HG03064 (cell line): Measurements from ENCODE around the gene MALL.
"Not testable (repeated sequence)": the region's sequence is repeated elsewhere in the genome, so short reads cannot be mapped to it uniquely, and the experiment has no call there.

Source experiments
- ATAC-seq: cut with Tn5 transposase; IDR thresholded peaks from one replicate; pipeline ENCODE4 v1.9.1; 2021; ENCODE audit warnings: low read depth; ENCODE audit not compliant: unreplicated experiment

MALL gene

DNA sequence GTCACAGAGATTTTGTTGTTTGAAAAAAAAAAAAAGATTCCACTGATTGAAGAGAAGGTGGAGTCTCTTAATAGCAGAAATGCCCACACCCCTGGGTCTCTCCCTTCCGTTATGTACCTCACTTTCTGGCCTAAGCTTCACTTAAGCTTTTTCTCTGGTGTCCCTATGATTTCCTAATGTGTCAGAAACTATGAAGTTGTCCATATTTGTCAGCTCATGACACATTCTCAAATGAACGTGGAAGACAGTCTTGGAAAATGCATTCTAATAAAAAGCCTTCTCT is 5.4 kb upstream of the MALL start:
- no peak for ATAC-seq

DNA sequence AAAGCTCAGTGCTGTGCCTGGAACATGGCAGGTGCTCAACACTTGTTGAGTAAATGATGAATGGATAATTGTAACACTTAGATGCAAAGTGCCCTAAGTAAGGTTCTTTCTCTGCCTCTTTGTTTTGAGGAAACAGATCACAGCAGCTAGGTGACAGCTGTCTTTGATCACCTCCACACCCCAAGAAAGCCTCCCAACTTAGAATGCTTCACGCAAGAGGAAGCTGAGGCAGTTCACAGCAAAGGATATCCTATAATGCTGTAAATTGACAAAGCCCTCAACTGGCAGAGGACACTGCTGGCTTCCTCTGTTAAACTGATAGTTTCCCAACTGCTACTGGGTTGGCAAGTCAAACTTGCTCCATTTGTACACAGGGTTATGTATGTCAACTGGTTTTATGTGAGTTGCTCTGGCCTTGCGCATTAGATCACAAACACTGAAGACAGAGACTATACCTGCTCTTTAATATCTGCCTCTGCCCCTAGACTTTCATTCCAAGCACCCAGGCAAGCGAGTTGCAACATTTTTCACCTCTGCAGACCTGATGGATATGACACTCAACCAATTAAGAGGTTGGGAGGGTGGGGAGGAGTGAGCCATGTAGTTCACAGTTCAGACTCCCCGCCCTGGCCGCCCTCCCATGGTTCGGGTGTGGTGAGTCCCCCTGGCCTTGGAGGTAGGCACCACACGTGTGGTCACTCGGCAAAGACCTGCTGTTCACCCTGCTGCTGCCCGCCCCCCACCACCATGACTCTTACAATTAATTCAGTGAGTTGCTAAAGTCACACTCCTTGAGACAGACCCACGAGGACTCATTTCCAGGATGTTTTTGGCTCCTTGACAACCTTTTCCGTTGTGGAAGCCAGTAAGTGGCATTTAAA is 4.8 kb upstream of the MALL start:
- ATAC-seq = no peak

GRCh38 chr2:110116033-110116710 is 550 bp upstream of the MALL start:
- ATAC-seq = no peak

DNA sequence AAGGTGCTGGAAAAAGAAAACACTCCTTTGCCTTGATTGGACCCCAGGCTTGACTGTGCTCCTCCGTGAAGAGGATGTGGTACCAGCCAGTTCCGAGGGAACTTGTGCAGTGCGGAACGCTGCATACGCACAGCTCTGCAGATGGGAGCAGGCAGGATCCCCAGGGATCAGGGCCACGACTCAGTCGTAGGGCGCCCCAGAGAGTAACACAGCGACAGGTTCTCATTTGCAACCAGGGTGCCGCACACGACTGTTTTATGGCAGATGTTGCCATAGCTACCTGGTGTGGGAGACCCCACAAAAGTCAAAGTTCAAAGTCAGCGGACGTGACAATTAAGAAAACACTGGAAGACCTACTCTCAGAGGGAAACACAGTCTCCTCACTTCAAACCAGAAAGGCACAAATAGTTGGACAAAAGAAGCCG is 779 bp downstream of the MALL start:
- no peak for ATAC-seq

DNA sequence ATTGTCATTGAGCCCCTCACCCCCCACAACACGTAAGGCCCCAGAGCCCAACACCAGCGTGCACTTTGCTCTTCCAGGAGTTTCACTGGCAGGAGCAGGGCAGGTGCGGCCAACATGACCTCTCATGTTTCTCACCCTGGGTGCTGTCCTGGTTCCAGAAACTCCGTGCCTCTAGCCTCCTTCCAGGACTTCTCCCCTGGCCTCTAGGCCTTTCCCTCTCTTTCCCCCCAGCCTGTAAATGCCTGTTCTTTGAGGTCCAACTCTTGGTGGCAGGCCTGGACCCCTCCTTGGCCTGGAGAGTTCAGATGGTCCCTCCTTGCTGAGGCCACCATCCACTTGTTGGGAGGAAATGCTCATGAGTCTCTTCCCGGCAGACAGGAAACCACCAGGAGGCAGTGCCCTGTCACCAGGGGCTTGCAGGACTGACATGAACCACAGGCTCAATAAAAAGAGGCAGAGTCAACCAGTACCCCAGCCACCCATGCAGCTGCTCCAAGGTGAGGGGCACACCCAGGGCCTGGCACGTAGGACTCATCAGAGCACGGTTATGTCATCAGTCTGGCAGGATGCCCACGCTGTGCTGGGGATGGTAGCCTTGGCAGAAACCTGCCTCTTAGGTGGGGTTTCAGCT is 1.5 kb downstream of the MALL start:
- no peak for ATAC-seq

DNA sequence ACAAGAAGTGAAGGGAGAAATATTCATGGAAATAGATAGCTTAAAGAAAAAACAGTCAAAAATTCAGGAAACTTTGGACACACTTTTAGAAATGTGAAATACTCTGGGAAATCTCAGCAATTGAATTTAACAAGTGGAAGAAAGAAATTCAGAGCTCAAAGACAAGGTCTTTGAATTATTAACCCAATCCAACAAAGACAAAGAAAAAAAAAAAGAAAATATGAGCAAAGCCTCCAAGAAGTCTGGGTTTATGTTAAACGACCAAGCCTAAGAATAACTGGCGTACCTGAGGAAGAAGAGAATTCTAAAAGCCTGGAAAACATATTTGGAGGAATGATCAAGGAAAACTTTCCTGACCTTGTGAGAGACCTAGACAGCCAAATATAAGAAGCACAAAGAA is 7.3 kb downstream of the MALL start:
- ATAC-seq = not testable (repeated sequence)

DNA sequence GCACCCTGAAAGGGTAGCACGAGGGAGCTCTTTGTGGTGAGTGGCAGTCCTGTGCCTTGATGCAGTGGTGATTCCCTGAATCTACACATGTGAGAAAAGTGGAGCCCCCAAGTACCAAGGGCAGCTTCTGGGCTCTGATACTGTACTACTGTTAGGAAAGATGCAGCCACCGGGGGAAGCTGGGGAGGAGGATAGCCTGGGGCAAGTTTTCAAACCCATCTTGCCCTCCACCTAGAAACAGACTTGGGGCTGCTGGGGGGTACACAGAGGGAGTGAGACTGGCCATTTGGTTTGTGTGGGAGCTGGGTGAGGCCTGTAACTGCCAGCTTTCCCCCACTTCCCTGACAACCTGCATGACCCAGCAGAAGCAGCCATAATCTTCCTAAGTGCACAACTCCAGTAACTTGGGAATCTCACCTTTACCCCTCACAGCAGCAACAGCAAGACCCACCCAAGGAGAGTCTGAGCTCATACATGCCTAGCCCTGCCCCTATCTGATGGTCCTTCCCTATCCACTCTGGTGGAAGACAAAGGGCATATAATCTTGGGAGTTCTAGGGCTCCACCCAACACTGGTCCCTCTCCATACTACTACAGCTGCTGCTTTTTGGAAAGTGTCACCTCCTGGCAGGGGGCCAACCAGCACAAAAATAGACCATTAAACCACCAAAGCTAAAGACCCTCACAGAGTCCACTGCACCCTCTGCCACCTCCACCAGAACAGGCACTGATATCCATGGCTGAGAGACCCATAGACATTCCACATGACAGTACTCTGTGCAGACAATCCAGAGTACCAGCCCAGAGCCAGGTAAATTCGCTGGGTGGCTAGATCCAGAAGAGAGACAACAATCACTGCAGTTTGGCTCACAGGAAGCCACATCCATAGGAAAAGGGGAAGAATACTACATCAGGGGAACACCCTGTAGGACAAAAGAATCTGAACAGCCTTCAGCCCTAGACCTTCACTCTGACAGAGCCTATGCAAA is 8.2 kb downstream of the MALL start:
- ATAC-seq = no peak

DNA sequence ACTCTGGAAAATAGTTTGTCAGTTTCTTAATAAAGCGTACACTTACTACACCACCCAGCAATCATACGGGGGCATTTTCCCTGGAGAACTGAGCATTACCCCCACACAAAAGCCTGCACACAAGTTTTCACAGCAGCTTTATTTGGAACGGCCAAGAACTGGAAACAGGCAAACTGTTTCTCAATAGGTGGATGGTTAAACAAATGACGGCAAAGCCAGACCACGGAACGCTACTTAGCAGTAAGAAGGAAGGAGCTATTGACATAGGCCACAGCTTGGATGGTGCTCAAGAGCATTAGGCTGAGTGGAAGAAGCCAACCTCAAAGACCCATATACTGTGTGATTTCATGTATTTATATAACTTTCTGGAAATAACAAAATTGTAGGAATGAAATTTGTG is 9.0 kb downstream of the MALL start:
- no peak for ATAC-seq

DNA sequence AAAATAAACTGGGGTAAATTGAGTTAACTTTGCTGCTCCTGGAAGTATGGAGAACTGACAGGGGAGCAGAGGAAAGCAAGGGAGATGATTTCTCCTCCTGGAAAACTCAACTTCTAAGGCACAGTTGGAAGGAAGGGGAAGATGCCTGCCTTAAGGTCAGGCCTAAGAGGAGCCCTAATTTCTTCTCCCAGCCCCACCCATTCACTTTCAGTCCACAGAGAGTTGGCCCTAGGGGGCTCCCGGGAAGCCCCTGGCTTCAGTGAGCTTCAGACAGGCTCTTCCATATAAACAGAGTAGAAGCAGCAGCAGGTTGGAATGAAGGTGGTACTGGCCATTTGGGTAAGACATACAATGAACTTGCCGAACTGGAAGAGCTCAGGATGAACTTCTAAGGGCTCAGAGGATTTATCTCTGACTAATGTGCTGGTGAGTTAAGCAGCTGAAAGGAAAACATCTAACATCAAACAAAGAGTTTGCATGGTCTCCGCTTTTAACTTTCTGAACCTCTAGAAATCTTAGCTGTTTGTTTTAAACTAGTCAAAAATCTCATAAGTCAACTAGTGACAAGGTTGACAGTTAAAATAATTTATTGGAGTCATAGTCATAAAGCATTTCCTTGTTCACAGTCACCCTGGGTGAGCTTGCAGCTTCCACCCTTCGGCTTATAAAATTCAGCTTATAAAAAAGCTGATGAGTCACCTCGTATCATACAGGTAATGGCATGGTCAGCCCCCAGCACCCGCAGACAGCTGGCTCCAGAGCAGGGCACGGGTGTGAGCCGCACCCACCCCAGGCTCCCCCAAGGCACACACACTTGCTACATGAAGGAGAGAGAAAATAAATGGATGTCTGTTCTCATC is 9.8 kb downstream of the MALL start:
- ATAC-seq = no peak

DNA sequence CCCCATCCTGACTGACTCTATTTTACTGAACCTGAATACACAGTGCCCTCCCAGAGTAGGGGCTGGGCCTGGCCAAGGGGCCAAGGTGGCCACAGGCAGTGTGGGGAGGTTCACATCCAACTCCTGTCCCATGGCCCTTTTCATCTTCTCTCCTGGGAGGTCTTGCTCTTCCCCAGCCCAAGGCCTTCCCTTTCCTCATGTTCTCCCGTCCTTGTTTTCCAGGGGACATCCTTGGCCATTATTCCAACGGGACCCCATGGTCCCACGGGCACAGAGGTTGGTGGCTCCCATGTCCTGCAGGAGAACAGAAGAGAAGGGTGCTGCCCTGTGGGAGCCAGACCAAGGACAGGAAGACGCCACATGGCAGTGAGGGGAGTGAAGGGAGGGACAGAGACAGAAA is 10.4 kb downstream of the MALL start:
- ATAC-seq = no peak

GRCh38 chr2:110104025-110104771 is 11.4 kb downstream of the MALL start:
- no peak for ATAC-seq

DNA sequence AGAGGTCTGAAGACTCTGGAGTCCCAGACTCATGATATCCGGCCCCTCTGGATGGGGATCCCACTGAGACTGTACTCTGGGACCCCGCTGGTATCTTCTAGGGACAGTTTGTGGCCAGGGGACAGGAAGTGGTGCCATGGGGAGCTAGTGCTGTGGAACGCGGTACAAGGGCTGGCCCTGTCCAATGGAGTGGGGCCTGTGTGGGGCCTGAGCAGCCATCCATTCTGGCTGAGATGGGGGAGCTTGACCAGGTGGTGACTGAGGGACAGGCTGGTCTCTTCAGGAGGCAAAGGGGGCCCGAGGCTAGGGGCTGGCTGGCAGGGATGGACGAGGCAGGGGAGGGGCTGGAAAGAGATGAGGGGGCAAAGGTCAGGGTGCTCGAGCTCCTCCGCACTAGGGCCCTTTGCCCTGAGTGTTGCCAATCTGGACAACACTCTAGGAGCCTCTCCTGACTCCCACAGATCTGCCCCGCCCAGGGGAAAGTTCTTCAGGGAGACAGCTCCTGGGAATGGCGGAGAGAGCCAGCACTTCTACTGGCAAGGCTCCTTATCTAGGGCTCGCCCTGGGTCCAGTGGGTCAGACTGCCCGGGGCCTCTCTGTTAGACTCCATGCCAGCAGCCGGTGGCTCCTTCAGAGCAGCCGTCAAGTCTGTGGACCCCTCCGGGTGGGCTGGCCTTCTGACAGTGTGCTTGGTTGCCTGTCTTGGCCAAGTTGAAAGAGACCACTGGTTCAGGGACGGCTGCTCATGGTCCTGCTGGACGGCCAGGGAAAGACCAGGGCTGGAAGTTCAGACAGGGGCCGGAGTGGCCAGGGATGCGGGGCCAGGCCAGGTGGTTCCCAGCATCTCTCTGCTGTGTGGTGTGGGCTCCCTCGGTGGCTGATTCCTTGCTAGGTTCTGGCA is 12.3 kb downstream of the MALL start:
- no peak for ATAC-seq

- ATAC-seq = no peak
Measured at GRCh38 chr2:110101901-110102803, 13.5 kb downstream of the MALL start.

GRCh38 chr2:110101280-110101844 is 14.3 kb downstream of the MALL start:
- ATAC-seq = no peak

DNA sequence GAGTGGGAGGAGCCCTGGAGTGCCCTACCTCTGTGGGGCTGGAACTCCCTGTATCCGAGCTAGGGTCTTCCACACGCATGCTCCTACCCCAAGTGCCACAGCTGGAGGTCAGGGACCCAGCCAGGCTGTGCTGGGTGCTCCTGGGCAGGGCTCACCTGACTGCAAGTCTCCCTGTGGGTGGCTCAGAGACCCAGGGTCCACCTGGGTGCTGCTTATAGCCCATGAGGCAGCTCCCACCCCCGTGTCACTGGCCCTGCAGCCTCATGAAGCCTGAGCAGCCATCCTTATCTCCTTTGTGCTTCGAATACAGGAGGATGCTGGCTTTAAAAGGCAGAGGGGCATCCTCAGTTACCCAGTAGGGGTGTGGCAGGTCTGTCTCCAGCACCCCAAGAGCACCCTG is 14.7 kb downstream of the MALL start:
- not testable (repeated sequence) for ATAC-seq

- ATAC-seq = no peak
Measured at GRCh38 chr2:110100480-110100879, 15.1 kb downstream of the MALL start.
